ENCODE data around the gene SIM2.

The SIM2 gene

DNA sequence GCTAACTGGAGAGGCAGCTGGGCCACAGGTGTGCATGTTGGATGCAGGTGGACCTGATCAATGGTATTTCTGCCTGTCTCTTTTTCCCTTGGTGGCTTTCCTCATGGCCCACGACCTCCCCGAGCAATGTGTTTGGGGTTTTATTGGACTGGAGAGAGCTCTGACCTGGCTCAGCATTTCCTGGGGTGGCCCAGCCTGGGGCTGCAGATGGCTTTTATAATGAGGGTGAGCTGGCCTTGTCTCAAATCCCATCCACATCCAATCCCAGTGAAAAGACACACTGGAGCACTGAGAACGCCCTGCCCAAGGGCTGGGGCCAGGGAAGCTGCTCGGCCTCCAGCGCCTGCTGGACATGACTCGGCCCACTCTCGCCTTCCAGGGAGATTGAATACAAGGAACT lies 44.1 kb downstream of the SIM2 start:
- no peak for DNase-seq

DNA sequence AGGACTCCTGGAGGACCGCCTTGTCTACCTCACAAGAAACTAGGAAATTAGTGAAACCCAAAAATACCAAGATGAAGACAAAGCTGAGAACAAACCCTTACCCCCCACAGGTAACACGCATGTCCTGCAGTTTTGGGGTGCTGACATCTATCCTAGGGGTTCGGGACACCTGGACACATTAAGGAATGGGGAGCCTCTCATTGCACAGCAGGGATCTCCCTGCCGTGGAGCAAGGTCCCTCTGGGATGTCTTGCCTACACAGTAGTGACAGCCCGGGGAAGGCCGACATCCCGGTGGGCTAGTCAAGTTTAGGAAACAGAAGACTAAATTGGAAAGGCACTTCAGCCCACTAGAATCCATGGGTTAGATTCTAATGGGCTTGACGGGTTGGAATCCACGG lies 44.5 kb downstream of the SIM2 start:
- no peak for DNase-seq

DNA sequence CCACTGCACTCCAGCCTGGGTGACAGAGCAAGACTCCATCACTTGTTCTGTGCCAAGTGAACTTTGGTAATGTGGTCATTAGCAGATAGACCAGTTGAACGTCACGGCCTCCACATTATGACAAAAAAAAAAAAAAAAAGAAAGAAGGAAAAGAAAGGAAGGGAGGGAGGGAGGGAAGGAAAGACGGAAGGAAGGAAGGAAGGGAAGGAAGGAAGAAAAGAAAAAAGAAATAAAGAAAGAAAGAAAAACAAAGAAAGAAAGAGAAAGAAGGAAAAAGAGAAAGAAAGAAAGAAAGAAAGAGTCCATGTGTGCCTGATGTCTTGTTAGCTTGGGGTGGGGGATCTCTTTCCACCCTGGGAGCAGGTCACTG lies 45.3 kb downstream of the SIM2 start:
- no peak for DNase-seq

DNA sequence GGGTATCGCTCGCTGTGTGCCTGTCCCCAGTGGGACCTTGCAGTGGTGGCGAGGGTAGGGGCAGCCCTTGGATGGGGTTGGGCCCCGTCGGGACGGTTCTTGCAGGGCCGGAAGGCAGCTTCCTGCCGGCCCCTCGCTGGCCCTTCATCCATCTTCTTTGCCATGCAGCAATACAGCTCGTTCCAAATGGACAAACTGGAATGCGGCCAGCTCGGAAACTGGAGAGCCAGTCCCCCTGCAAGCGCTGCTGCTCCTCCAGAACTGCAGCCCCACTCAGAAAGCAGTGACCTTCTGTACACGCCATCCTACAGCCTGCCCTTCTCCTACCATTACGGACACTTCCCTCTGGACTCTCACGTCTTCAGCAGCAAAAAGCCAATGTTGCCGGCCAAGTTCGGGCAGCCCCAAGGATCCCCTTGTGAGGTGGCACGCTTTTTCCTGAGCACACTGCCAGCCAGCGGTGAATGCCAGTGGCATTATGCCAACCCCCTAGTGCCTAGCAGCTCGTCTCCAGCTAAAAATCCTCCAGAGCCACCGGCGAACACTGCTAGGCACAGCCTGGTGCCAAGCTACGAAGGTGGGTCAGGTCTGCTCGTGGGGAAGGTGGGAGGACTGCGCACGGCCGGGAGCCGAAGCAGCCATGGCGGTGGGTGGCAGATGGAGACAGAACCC lies 45.8 kb downstream of the SIM2 start:
- DNase-seq: no peak

DNA sequence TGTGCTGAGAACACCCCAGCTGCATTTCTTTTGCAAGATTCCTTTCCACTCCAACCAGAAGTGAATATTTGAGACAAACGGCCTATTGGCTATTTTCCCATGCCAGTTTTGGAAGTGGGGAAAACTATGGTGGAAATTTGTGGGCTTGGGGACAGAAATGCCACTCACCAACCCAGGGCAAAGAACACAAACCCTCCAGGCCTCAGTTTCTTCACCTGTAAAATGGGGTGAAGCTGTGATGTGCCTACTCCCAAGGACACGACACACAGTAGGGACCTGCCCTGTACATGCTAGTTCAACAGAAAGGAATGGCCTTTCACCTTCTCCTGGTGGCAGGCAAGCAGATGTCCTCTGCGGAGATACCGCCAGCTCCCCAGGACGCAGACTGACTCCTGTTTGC lies 46.5 kb downstream of the SIM2 start:
- DNase-seq: no peak

DNA sequence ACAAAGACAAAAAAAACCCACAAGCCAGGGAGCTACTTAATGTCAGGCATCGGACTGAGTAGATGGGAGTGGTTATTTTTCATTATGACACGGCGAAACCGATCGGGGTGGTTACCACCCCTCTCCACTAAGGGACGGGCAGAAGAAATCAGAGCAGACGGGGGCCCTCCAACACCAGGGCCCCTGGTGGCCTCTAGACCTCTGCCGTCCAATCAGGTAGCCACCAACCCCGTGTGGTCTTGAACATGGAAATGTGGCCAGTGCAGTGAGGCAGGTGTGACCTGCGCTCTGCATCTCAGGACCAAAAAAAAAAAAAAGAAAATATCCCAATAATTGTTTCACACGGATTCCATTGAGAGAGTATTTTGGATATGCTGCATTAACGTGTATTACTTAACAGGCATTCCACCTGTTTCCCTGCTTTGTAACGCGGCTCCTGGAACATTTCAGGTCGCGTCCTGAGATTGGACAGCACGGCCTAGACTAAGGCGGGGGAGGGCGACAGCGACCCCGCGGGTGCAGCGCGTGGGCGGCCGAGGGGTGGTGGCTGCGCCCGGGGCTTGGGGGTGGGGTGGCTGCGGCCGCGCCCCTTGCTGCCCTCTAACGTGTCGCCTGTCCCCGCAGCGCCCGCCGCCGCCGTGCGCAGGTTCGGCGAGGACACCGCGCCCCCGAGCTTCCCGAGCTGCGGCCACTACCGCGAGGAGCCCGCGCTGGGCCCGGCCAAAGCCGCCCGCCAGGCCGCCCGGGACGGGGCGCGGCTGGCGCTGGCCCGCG lies 48.3 kb downstream of the SIM2 start:
- DNase-seq: peak; percentile 64

DNA sequence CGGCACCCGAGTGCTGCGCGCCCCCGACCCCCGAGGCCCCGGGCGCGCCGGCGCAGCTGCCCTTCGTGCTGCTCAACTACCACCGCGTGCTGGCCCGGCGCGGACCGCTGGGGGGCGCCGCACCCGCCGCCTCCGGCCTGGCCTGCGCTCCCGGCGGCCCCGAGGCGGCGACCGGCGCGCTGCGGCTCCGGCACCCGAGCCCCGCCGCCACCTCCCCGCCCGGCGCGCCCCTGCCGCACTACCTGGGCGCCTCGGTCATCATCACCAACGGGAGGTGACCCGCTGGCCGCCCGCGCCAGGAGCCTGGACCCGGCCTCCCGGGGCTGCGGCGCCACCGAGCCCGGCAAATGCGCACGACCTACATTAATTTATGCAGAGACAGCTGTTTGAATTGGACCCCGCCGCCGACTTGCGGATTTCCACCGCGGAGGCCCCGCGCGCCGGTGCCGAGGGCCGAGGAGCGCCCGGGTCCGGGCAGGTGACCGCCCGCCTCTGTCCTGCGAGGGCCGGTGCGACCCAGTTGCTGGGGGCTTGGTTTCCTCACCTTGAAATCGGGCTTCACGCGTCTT lies 49.0 kb downstream of the SIM2 start:
- DNase-seq: peak; percentile 81

DNA sequence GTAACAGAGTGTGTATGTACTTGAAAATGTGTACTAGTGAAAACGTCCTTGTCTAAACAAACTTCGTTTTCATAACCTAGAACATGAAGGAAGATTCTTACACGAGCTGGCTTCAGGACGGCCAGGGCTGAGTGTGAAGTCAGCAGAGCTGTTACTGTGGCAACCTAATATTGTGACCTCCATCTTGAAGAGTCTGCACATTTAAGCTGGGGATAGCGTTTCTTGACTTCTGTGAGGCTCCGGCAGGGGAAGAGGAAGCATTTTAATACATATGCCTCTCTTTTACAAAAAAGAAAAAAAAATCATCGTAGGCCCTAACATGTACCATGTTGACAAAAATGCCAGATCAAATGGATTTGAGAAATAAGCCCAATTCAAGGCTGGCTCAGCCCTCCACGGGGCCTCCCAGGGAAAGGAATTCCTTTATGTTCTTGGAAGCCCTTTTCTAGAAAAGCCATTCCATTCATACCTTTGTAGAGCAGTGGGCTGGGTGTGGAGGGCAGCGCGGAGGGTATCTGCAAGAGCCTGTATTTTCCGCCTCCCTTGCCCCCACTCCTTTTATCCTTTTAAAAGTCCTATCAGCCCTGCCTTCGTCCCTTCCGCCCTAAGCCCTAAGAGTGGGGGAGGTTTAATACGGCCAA lies 51.1 kb downstream of the SIM2 start:
- peak; percentile 87 for DNase-seq

DNA sequence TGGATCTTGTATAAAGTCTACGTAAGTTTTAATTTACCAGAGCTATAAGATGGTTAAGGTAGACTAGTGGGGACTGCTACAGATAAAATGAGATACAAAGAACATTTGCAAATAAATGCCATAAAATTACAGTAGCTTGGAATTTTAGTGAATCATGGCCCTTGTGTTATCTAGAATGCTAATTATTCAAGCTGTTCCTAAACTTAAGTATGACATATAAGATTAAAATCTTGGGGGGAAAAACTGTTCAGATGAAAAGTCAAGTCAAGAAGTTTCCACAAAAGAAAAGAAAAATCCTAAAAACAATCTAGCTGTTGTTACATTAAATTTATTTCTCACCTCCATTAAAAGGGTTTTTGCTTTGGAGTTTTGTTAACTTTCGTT lies 51.7 kb downstream of the SIM2 start:
- no peak for DNase-seq

DNA sequence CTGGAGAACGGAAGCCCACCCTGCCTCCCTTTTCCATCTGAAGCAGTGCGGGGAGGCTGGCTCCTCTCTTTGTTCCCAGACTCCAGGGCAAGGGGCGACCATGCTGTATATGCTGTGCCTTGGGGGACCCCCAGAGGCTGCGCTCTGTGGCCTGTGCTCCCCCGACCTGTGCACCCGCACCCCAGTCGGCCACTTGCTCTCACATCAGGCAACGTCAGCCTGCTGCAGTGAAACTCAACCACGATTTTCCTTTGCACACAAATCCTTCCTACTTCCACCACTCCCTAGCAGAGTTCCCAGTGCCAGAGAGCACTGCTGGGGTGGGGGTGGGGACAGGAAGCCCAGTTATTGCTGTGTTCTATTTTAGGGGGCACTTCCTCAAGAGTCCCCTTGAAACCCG lies 52.5 kb downstream of the SIM2 start:
- DNase-seq: no peak

DNA sequence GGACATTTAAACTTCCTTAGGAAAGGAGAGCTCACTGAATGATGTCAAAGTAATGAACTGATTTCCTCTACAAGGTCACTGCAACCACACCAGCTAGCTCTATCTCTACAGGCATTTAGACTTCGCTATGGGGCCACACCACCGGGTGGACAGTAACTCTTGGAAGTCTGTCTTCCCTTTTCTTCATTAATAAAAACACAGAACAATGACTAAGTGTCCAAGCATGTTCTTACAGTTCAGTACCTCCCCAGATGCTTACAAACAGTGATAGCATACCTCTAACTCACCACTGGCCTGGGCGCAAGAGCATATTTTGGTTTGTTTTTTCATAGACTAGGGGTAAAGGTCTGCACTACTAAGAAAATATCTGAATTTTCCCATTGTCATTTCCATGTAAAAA lies 54.6 kb downstream of the SIM2 start:
- DNase-seq: no peak

DNA sequence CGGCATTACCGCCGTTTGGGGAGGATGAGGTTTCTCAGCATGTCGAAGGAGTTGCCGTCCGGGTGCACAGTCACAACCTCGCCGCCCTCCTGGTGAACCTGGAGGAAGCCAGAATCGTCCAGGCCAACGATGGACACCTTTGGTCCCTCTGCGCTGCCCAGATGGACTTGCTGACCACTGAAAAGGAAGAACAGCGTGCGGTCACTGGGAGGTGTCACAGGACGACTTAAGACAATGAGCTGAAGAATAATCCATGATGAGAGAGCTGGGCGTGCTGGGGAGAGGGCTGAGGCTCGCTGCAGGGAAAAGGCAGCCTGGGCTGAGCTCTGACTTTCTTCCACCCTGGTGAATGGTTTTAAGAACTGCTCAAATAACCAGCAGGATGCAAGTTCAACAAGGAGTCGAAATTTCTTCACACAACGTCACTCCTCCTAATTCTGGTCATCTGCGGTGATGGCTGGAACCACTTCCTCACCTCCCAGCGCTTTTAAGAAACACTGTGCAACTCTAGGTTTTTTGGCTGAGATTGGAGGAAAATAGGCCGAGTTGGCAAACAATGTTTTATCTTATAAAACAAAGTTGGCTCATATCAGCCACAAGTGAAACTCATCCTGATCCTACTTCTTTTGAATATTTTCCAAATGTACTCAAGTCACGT lies 55.5 kb downstream of the SIM2 start:
- no peak for DNase-seq

DNA sequence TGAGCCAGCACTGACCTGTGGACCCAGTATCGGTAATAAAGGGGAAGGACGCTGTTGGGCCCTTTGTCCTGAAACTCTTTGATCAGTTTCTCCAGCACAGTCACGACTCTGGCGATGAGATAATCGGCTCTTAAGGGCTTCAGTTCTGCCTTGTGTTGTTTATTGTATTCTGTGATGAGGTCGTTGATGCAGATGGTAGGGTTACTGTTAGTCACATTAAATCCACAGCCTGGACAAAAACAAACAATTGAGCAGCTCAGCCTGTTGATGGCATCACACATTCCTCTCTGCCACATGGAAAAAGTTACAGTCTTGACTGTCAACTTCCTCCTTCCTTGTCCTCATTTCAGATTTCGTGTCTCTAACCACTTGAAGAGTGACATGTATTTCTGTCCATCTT lies 57.6 kb downstream of the SIM2 start:
- no peak for DNase-seq

DNA sequence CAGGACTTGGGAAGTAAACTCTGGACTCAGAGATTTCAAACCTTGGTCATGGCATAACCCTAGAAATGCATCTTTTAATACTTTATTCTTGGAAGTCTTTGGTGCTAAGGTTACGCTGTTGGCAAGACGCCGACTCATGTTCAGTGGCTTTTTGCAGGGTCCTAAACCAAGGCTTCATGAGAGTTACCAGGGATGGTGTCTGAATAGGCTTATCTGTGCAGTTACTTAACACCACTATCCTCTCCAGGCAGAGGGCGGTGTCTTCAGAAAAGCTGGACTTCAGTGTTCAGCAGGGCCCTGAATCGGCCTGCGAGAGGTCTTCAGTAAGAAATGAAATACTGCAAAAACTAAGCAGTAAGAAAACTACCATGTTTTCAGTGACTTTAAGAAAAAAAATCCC lies 58.3 kb downstream of the SIM2 start:
- no peak for DNase-seq

DNA sequence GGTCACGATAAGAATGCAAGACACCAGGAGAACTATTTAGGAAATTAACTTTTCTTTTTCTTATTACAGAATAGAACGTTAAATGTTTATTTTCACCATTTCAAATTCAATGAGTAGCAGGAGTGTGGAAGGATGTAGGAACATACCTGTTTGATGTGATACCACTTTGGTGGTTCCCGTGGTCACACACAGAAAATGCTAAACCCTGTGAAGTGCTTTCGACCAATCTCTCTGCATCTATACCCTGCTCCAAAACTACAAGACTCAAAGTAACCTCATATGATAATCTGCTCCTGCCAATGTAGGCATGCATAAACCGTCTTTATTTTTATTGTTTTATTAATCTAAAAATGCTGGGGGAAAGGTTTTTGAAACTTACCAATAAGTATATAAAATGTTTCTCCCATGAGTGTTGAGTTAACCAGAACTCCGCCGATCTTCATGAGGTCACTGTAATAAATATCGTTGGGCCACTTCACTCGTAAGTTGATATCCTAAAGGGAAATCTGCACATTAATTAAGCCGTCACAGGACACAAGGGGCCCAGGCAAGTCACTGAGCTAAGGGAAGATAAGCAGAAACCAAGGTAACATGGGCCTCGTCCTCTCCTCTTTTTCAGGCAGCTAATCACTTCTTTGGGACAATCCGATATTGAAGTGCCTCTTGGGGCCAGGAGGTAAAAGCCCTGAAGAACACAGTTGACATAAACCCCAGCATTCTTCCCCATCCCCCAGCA lies 60.6 kb downstream of the SIM2 start:
- no peak for DNase-seq

DNA sequence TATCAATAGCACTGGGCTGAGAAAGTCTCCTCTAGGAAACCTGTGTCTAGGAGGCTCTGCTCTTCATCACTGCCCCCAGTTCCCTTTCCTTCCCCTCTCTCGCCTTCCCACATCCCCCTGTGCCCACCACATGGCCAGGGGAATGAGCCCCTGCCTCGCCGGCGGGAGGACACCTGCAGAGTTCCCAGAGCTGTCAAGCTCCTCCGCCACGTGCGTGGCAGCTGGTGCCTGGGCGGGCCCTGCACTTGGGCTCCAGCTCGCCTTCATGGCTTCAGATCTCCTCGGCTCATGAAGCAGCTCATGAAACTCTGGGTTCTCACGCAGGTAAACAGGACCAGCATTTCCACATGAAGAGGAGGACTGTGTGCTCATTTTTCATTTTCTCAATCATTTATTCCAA lies 62.8 kb downstream of the SIM2 start:
- DNase-seq: no peak

DNA sequence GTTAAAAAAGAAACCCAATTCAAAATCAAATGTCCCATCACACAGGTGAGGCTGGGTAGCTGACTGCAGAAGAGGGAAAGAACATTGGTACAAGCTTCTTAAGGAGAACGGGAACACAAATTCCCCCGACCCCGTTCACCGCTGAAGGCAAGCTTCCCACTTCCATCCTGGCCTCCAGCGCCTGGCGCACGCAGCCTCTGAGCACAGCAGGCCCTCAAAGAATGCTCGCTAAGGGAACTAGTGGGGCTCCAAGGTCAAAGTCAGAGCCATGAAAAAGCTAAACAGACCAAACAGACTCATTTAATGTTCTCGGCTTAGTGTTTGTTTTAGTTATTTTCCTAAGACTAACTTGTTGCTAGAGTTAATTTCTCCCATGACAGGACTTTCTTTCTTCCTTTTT lies 63.7 kb downstream of the SIM2 start:
- no peak for DNase-seq

DNA sequence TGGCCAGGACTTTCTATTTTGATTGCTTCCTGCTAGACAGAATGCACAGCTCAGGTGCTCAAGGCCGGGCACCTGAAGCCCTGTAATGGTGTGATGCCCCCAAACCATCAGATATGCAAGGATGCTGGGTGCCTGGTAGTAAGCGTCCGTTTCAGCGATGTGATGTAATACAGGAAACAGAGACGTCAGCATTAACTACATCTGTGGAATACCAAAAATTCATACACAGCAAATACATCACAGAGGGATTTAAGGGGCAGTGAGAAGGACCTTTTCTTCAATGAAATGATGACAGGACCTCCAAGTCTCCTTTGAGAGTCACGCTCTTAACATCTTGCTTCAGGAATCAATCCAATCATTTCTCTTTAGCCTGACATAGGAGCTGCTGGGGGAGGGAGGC lies 64.4 kb downstream of the SIM2 start:
- no peak for DNase-seq

DNA sequence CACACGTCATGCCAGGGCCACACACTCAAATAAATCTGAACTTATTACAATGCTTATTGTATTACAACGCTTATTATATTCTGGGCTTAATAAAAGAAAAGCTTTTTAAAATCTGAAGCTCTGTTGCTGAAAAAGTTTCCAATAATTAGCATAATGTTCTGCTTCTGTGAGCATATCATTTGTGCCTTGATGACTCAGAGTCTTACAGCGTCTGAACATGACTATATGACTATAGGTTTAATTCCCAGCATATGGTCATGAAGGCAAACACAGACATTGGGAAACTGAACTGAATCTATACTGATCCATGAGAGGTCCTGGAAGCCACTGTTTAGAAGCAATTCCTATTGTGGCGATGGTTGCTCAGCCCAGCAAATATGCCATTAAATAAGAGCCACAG lies 66.3 kb downstream of the SIM2 start:
- DNase-seq: no peak

DNA sequence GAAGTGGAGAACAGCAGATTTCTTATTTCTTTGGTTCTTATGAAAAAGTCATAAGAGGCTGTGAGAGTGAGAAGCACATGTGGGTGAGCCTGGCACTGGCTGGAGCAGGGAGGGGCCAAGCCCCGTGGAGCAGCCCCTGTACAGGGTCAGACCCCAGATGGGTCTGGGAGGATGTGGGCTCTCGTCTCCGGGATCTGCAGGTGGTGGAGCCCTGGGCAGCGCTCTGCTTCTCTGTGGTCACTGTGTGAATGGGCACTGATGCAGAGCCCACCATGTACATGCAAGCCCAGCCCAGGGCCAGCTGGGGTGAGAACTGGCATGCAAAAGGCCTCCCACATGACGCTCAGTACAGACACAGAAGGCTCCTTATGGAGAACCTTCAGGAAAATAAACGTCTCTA lies 67.6 kb downstream of the SIM2 start:
- DNase-seq: no peak

DNA sequence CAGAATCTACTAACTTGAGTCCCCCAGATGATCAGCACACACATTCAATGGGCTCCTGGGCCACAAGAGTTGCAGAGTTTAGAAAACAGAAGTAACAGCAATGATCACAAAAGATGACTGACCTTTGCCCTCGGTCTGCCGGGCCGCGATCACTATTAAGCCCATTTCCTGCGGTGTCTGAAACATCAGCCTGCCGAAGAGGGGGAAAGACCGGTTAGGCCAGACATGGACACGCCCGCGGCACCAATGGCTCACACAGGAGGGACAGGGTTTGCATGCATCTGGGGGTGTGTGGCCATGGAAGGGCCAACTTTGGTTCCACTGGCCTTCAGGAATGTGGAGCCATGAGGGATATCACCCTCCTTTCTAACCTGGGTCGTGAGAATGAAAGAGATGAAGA lies 68.2 kb downstream of the SIM2 start:
- DNase-seq: no peak

DNA sequence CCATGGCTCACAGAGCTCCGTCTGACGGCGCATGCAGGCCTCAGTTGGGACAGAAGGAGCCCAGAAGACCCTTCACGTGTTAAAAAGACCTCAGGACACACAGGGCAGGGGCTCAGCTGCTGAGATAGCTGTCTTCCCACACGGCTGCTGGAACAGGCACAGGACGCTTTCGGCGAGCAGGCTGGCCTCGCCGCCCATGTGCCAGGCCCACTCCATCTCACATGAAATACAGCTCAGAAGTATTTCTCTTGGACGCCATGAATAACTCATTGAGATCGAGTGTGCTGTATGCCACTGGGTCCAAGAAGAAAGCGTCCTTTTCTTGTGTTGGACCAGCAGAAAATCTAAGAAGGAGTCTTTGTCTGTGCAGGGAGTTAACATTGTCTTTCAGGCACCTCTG lies 69.6 kb downstream of the SIM2 start:
- no peak for DNase-seq

All from eye (tissue), 1 donor.